ENCODE data around the gene ENTPD2. TPM values are rescaled to one million over a fixed set of nuclear protein-coding genes. Genes with fewer than 3 reads are reported as not detected.

Gene ENTPD2
- total RNA-seq, 3 donors from 2014 or later (not counting 1 experiment from before 2014, with no cell fraction given) = not detected

DNA sequence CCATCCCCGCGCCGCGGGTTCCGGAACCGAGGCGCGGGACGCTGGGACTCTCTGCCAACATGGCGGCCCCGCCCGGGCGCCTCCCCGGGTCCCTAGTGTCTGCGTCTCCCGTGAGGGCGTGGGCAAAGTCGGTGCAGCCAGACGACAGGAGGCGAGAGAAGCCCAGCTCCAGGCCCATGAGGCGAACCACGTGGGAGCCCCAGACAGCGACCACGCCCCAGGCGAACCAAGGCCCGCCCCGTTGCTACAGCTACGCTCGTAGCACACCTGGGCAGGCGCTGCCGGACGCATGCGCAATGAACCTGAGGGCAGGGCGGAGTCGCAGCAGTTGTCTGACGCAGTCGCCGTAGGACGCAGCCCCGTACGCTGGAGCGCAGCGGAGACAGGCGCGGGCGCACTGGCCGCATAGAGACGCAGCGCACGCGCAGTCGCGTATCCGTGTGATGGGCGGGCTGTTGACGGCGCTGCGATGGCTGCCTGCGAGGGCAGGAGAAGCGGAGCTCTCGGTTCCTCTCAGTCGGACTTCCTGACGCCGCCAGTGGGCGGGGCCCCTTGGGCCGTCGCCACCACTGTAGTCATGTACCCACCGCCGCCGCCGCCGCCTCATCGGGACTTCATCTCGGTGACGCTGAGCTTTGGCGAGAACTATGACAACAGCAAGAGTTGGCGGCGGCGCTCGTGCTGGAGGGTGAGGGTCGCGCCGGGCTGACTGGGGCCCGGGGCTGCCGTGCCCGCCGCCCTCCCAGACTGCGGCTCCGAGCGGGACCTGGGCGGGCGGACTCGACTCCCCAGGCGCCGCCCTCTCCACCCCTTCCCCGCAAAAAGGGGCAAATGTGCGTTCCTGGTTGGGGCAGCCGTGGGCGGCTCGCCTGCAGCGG, 32.9 kb upstream of the ENTPD2 start, which contains the start of gene MAN1B1:
MAN1B1 (plus strand) TSS at position 455 of the 878 bp plus-strand sequence; CDS start at position 470, 15 bp downstream.
- under 1% methylated on average over 101 of the region's 101 CpGs for WGBS (ENCODE audit: insufficient coverage)
- Histone ChIP-seq H3K27me3 (ENCODE audit: control insufficient read depth, insufficient read depth, low read length) (no peaks in the 10 kb centered on the region), H3K27ac (ENCODE audit: low read length) (peak within 1 kb of the TSS; percentile 81), H3K9me3 (ENCODE audit: control insufficient read depth, insufficient read depth, low read length) (no peaks in the 10 kb centered on the region), H3K4me3 (ENCODE audit: low read length) (peak within 1 kb of the TSS; percentile 57), H3K4me1 (ENCODE audit: control insufficient read depth, insufficient read depth, low read length) (peaks cover 18% of the 10 kb centered on the region), H3K36me3 (ENCODE audit: control insufficient read depth, insufficient read depth, low read length) (peaks cover 7% of the 10 kb centered on the region)
- H3K9me3 Mint-ChIP-seq = no peaks in the 10 kb centered on the region
- H3K4me3 Mint-ChIP-seq = peak within 1 kb of the TSS; percentile 95
- H3K27ac Mint-ChIP-seq = peak within 1 kb of the TSS; percentile 92 to 96
- TF ChIP-seq, protein P1, sequence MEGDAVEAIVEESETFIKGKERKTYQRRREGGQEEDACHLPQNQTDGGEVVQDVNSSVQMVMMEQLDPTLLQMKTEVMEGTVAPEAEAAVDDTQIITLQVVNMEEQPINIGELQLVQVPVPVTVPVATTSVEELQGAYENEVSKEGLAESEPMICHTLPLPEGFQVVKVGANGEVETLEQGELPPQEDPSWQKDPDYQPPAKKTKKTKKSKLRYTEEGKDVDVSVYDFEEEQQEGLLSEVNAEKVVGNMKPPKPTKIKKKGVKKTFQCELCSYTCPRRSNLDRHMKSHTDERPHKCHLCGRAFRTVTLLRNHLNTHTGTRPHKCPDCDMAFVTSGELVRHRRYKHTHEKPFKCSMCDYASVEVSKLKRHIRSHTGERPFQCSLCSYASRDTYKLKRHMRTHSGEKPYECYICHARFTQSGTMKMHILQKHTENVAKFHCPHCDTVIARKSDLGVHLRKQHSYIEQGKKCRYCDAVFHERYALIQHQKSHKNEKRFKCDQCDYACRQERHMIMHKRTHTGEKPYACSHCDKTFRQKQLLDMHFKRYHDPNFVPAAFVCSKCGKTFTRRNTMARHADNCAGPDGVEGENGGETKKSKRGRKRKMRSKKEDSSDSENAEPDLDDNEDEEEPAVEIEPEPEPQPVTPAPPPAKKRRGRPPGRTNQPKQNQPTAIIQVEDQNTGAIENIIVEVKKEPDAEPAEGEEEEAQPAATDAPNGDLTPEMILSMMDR (IDR thresholded peaks at IDR 0.05) = no peak
- intact Hi-C loops (cut with micrococcal nuclease) = no loop called here
- no peaks in the 10 kb centered on the region for H3K36me3 Mint-ChIP-seq
- no peaks in the 10 kb centered on the region for H3K27me3 Mint-ChIP-seq (ENCODE audit: low read depth in 2 of 2)
- DNase-seq (peak; percentile 96 to 100), ATAC-seq (peak; percentile 86 to 93 (median 86))
- peaks cover 15 to 29% of the 10 kb centered on the region in 2 donors for H3K4me1 Mint-ChIP-seq

DNA sequence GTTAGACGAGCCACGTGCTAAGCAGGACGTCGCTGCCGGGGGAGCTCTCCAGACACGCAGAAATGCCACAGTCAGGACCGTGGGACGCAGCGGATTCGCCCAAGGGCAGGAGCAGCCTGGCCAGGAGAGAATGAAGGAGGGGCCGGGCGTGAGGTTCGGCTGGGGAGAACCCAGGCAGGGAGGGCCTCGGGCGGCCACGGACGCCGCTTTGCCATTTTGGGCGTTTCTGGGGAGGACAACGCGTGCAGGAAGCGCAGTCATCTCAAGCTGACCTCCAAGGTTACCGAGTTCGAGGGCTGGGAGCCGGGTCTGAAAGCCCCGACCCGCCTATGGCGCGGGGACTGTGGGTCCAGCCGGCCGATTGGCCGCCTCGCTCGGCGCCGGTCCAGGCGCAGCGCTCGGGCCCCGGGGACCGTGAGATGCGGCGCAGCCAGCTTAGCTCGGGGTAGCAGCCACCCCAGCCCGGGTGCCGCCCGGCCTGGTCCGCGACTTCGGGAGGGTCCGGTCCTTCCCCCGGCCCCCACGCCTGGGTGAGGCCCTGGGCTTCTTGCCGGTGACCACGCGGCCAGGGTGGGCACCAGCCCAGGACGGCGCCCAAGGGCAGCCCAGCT, 32.2 kb upstream of the ENTPD2 start:
- Mint-ChIP-seq H3K36me3 (no peaks in the 10 kb centered on the region), H3K4me1 (peaks cover 15 to 29% of the 10 kb centered on the region in 2 donors), H3K27ac (peak overlapping the region; percentile 92 to 96), H3K27me3 (ENCODE audit: low read depth in 2 of 2) (no peaks in the 10 kb centered on the region), H3K9me3 (no peaks in the 10 kb centered on the region), H3K4me3 (peak overlapping the region; percentile 95)
- DNase-seq (peak in 1 of 2 donors; percentile 48), ATAC-seq (peak in 2 of 3 donors; percentile 2 to 6)
- TF ChIP-seq, protein P1 (IDR thresholded peaks at IDR 0.05) = no peak
- Histone ChIP-seq H3K36me3 (ENCODE audit: control insufficient read depth, insufficient read depth, low read length) (peaks cover 5% of the 10 kb centered on the region), H3K9me3 (ENCODE audit: control insufficient read depth, insufficient read depth, low read length) (no peaks in the 10 kb centered on the region), H3K27ac (ENCODE audit: low read length) (peak overlapping the region; percentile 81), H3K27me3 (ENCODE audit: control insufficient read depth, insufficient read depth, low read length) (no peaks in the 10 kb centered on the region), H3K4me1 (ENCODE audit: control insufficient read depth, insufficient read depth, low read length) (peaks cover 18% of the 10 kb centered on the region), H3K4me3 (ENCODE audit: low read length) (peak overlapping the region; percentile 57)
- intact Hi-C loops (cut with micrococcal nuclease) = no loop called here
- 2% methylated on average over 58 of the region's 58 CpGs for WGBS (ENCODE audit: insufficient coverage)

DNA sequence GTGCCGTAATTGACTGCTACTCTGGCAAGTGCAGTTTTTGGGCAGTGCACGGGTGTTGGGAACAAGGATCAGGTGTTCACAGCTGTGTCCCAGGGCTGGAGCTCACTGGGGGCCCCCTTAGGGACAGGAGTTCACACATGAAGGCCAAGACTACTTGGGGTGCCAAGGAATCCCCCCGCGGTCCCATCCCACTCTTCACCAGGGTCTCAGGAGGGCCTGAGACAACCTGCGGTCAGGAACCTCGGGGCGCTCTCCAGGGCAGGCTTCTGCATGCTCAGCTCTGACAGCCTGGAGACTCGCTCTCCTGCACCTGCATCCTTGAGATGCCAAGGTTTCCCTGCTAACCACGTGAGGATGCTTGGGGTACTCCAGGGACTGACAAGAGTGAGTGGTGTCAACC, 30.7 kb upstream of the ENTPD2 start:
- 84% methylated on average over 9 of the region's 9 CpGs for WGBS (ENCODE audit: insufficient coverage)
- ATAC-seq = no peak
- TF ChIP-seq, protein P1 (IDR thresholded peaks at IDR 0.05) = no peak
- intact Hi-C loops (cut with micrococcal nuclease) = no loop called here
- H3K36me3 Mint-ChIP-seq = no peaks in the 10 kb centered on the region
- H3K4me3 Mint-ChIP-seq = no peak overlapping the region
- no peaks in the 10 kb centered on the region for H3K27me3 ChIP-seq (ENCODE audit: control insufficient read depth, insufficient read depth, low read length)
- H3K9me3 Mint-ChIP-seq = no peaks in the 10 kb centered on the region
- no peak overlapping the region for H3K27ac ChIP-seq (ENCODE audit: low read length)
- H3K27me3 Mint-ChIP-seq (ENCODE audit: low read depth in 2 of 2) = no peaks in the 10 kb centered on the region
- no peak overlapping the region for H3K27ac Mint-ChIP-seq
- peaks cover 18% of the 10 kb centered on the region for H3K4me1 ChIP-seq (ENCODE audit: control insufficient read depth, insufficient read depth, low read length)
- H3K4me3 ChIP-seq (ENCODE audit: low read length) = no peak overlapping the region
- no peaks in the 10 kb centered on the region for H3K9me3 ChIP-seq (ENCODE audit: control insufficient read depth, insufficient read depth, low read length)
- H3K36me3 ChIP-seq (ENCODE audit: control insufficient read depth, insufficient read depth, low read length) = no peaks in the 10 kb centered on the region
- peaks cover 15 to 24% of the 10 kb centered on the region in 2 donors for H3K4me1 Mint-ChIP-seq
- no peak for DNase-seq
